Measurements from ENCODE around the gene MS4A6E.

- TF ChIP-seq CTCF (IDR thresholded peaks at IDR 0.05), result no peak
- TF ChIP-seq ZFX (IDR thresholded peaks at IDR 0.05; ENCODE audit: borderline replicate concordance), result no peak
Measured at GRCh38 chr11:60310407-60310998, 16.6 kb upstream of the MS4A6E start.

Measured in 22Rv1 (cell line).